GM12878 (cell line): ENCODE data around the gene PPT1. TPM values are rescaled to one million over a fixed set of nuclear protein-coding genes. Genes with fewer than 3 reads are reported as not detected.
A peak's percentile ranks its signal among the peaks of the same experiment; 100 is the strongest.

Source experiments
- ATAC-seq: fragments of 200-7000 bp; cut with Tn5 transposase; 3 replicates; pipeline ENCODE4 v1.9.1; 2020; ENCODE audit warnings: mild to moderate bottlenecking, moderate library complexity
- BruUV-seq: library from RNA; stranded (reverse); fragments of 400-500 nt; replicated peaks from 2 replicates; lab custom pipeline; 2021; lab: Mats Ljungman, UMichigan
- CTCF ChIA-PET: fragments of 300-600 bp; sonication (Branson Sonifier 250); formaldehyde crosslinking; extraction: SDS; loops from one replicate; lab custom pipeline; 2021; ENCODE audit warnings: inconsistent platforms; lab: Yijun Ruan, JAX
- POLR2A ChIA-PET: fragments of 350-600 bp; formaldehyde crosslinking; extraction: SDS; loops from one replicate; lab custom pipeline; 2021; ENCODE audit warnings: inconsistent platforms; lab: Charles Lee
- RAD21 ChIA-PET: fragments of 300-600 bp; sonication (Branson Sonifier 250); formaldehyde crosslinking; loops from one replicate; lab custom pipeline; 2023; ENCODE audit warnings: antibody characterized with exemption; ENCODE audit not compliant: unreplicated experiment; lab: Charles Lee
- SMC1A ChIA-PET: fragments of 300-600 bp; sonication (Branson Sonifier 250); formaldehyde crosslinking; loops from one replicate; lab custom pipeline; 2023; ENCODE audit not compliant: unreplicated experiment, uncharacterized antibody; lab: Charles Lee
- DNase-seq: peaks from one replicate; pipeline ENCODE4 v3.0.0-alpha.2; 2011; ENCODE audit warnings: low read depth, low spot score
- FAIRE-seq: peaks from 3 replicates; lab custom pipeline; 2011; peaks lifted over from hg19 to GRCh38; lab: Jason Lieb, UNC
- H2AFZ ChIP-seq: 2 replicates; pipeline ENCODE4 v1.6.0; 2011; ENCODE audit warnings: low read depth, low read length, control low read depth; ENCODE audit not compliant: control insufficient read depth
- H3K27ac ChIP-seq: 2 replicates; pipeline ENCODE4 v1.5.1; 2011; ENCODE audit warnings: control low read depth; ENCODE audit not compliant: control insufficient read depth, insufficient read depth
- H3K27me3 ChIP-seq, 2 experiments: replicated peaks in 1 of 2; 2 replicates each; pipeline versions ENCODE4 v1.6.0 to v1.6.1; 2011; ENCODE audit warnings: low read length in 1 of 2; ENCODE audit not compliant: control insufficient read depth in 2 of 2, insufficient read depth in 2 of 2
- H3K36me3 ChIP-seq, 2 experiments: 2 replicates each; pipeline ENCODE4 v1.5.1; 2011; ENCODE audit warnings: low read length in 1 of 2; ENCODE audit not compliant: control insufficient read depth in 2 of 2, insufficient read depth in 2 of 2
- H3K4me1 ChIP-seq: 2 replicates; pipeline ENCODE4 v1.6.1; 2011; ENCODE audit warnings: mild to moderate bottlenecking, low read length, moderate library complexity, mixed read lengths; ENCODE audit not compliant: control insufficient read depth, insufficient read depth
- H3K4me2 ChIP-seq: 2 replicates; pipeline ENCODE4 v1.6.0; 2011; ENCODE audit warnings: control low read depth; ENCODE audit not compliant: control insufficient read depth, insufficient read depth
- H3K4me3 ChIP-seq: fragments of 200-600 bp; sonication (generic); 2 replicates; pipeline ENCODE4 v1.5.1; 2016
- H3K79me2 ChIP-seq: 2 replicates; pipeline ENCODE4 v1.6.0; 2011; ENCODE audit warnings: low read length; ENCODE audit not compliant: control insufficient read depth, insufficient read depth
- H3K9ac ChIP-seq: 2 replicates; pipeline ENCODE4 v1.8.0; 2011; ENCODE audit warnings: low read length, control low read depth, mixed read lengths; ENCODE audit not compliant: control insufficient read depth, insufficient read depth
- H3K9me3 ChIP-seq: replicated peaks from 3 replicates; pipeline ENCODE4 v1.5.1; 2011; ENCODE audit warnings: mild to moderate bottlenecking, low read length; ENCODE audit not compliant: control insufficient read depth, insufficient read depth
- H4K20me1 ChIP-seq: 2 replicates; pipeline ENCODE4 v1.6.0; 2011; ENCODE audit not compliant: control insufficient read depth, insufficient read depth
- BHLHE40 ChIP-seq, 2 experiments: fragments of 450-650 bp in 1 of 2; IDR thresholded peaks; 2 replicates each; pipeline ENCODE4 v1.6.1; 2011 to 2017; ENCODE audit warnings: low read depth in 2 of 2, borderline replicate concordance in 1 of 2, improper control_type of control experiment in 1 of 2, low read length in 1 of 2, mild to moderate bottlenecking in 1 of 2
- CBX3 ChIP-seq: fragments of 200-600 bp; sonication (generic); IDR thresholded peaks from 2 replicates; pipeline ENCODE4 v1.6.1; 2016; ENCODE audit warnings: low read depth, borderline replicate concordance
- CREB1 ChIP-seq: IDR thresholded peaks from 2 replicates; pipeline ENCODE4 v1.6.1; 2012; ENCODE audit warnings: low read depth, mild to moderate bottlenecking, inconsistent platforms
- FOS ChIP-seq: IDR thresholded peaks from 3 replicates; pipeline ENCODE4 v1.6.1; 2011; ENCODE audit warnings: borderline replicate concordance; ENCODE audit not compliant: insufficient read length; ENCODE audit errors: extremely low read depth
- GATAD2B ChIP-seq: fragments of 450-650 bp; conservative IDR thresholded peaks from 2 replicates; pipeline ENCODE4 v1.6.1; 2017; ENCODE audit warnings: low read depth, mild to moderate bottlenecking, moderate library complexity
- JUND ChIP-seq: IDR thresholded peaks from 2 replicates; pipeline ENCODE4 v1.6.1; 2012; ENCODE audit warnings: low read depth, mild to moderate bottlenecking, low read length, improper control_type of control experiment, moderate library complexity
- NBN ChIP-seq: fragments of 450-650 bp; IDR thresholded peaks from 2 replicates; pipeline ENCODE4 v1.6.1; 2016
- RELA ChIP-seq: fragments of 450-650 bp; IDR thresholded peaks from 2 replicates; pipeline ENCODE4 v1.8.0; 2014; ENCODE audit warnings: borderline replicate concordance; ENCODE audit not compliant: partially characterized antibody
- STAT3 ChIP-seq: IDR thresholded peaks from 2 replicates; pipeline ENCODE4 v1.6.1; 2011; ENCODE audit warnings: low read depth, low read length, improper control_type of control experiment
- SUPT20H ChIP-seq: IDR thresholded peaks from 2 replicates; pipeline ENCODE4 v1.6.1; 2011; ENCODE audit warnings: low read depth, mild to moderate bottlenecking, low read length, moderate library complexity, borderline replicate concordance; ENCODE audit not compliant: control insufficient read depth
- TCF12 ChIP-seq: IDR thresholded peaks from 2 replicates; pipeline ENCODE4 v1.6.1; 2011; ENCODE audit warnings: low read depth, mild to moderate bottlenecking, low read length
- TCF7 ChIP-seq: IDR thresholded peaks from 2 replicates; pipeline ENCODE4 v1.6.1; 2014; ENCODE audit warnings: antibody characterized with exemption, borderline replicate concordance
- WGBS: methylation state at CpG from one replicate; pipeline ENCODE4 v1.1.6; 2016; ENCODE audit warnings: low lambda C conversion rate; ENCODE audit not compliant: insufficient replicate concordance, insufficient coverage; ENCODE audit errors: missing lambda C conversion rate; 5-methylcytosine and 5-hydroxymethylcytosine counted together
- in situ Hi-C: fragments of 300-500 bp; cut with MboI; formaldehyde crosslinking; loops from 9 replicates; pipeline ENCODE4 v1.14.3; 2018; ENCODE audit warnings: mixed read lengths
- intact Hi-C: fragments of 100-400 bp; cut with micrococcal nuclease; formaldehyde crosslinking; loops from one replicate; pipeline ENCODE4 v1.14.2; 2022; ENCODE audit not compliant: unreplicated experiment
- polyA plus RNA-seq, 11 experiments: library from polyadenylated mRNA; depleted of rRNA in 4 of 11; unstranded in 6 of 11; stranded (reverse) in 5 of 11; fragments of >200 nt; fragmentation: Nextera tagmentation in 4 of 11; fragmentation: Illumina TruSeq in 1 of 11; extraction: Ambion mirVana in 4 of 11; extraction: Trizol in 1 of 11; gene quantifications; 1 replicate in 1 of 11; 2 replicates in 10 of 11; pipeline versions ENCODE4 v1.2.1 to v1.2.3, GENCODE V29; 2011 to 2016; ENCODE audit warnings: inconsistent platforms in 2 of 11, missing spikeins in 2 of 11, low read depth in 1 of 11
- total RNA-seq, 4 experiments: library from RNA; depleted of rRNA in 3 of 4; stranded (reverse); fragments of >200 nt in 3 of 4; fragmentation: Illumina TruSeq in 1 of 4; extraction: Trizol in 1 of 4; gene quantifications; 2 replicates each; pipeline versions ENCODE4 v1.2.1 to v1.2.3, GENCODE V29; 2013 to 2021
- TF ChIP-seq, protein P1 (sequence below): fragments of 450-650 bp; IDR thresholded peaks from 2 replicates; pipeline ENCODE4 v1.6.1; 2017; ENCODE audit warnings: mild to moderate bottlenecking, moderate library complexity
- TF ChIP-seq, protein P2 (sequence below): fragments of 450-650 bp; conservative IDR thresholded peaks from 2 replicates; pipeline ENCODE4 v1.6.1; 2017; ENCODE audit warnings: mild to moderate bottlenecking, moderate library complexity
- TF ChIP-seq, protein P3 (sequence below): fragments of 450-650 bp; IDR thresholded peaks from 2 replicates; pipeline ENCODE4 v1.6.1; 2016; ENCODE audit warnings: mild to moderate bottlenecking

Gene PPT1
- total and polyA plus RNA-seq, 10 of the 15 experiments (the other 5 are each of a cell fraction or from before 2014, with no cell fraction given): 50.4 to 147 (median 103) TPM

DNA sequence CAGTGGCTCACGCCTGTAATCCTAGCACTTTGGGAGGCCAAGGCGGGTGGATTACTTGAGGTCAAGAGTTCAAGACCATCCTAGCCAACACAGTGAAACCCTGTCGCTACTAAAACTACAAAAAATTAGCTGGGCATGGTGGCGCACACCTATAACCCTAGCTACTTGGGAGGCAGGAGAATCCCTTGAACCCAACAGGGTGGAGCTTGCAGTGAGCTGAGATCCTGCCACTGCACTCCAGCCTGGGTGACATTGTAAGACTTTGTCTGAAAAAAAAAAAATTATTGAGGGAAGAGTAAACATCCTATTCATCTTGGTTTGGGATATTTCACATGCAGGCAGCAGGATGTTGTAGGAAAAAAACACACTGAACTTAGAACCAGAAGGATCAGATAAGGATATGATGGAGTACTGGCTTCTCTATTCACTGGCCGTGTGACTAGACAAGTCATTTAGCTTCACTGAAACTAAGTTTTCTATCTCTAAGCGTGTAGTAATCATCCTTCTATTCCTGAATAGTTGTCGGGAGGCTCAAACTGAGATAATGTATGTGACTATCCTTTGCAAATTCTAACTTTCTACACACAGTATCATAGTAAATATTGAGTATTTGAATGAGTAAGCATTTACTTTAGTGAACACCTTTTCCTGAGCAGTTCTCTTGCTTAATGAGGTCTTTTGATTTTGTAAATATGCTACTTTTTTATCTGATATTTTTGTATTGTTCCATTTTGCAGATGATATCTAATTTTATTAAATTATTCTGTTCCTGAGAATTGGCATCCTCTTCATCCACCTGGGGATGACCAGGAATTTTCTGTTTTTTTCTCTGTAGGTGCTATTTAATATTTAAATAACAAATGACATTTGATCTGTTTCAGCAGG is 38.4 kb downstream of the PPT1 start:
- RAD21 ChIA-PET: interaction anchor here (0.9 to 1.3 kb wide), 2 partner anchors 18 to 19 kb away, joined by 4 to 5 read pairs; partner anchors contain the start of gene CAP1
- ATAC-seq (peak; percentile 33), FAIRE-seq (no peak), DNase-seq (no peak)
- intact Hi-C loops (no loop called here), in situ Hi-C loops (no loop called here)
- CTCF ChIA-PET: interaction anchor here (0.9 to 7.2 kb wide), 8 partner anchors 9 to 256 kb away, joined by 3 to 41 read pairs (median 4); partner anchors contain the start of gene CAP1
- Histone ChIP-seq H3K79me2 (peaks cover 68% of the 10 kb centered on the region), H3K9me3 (no peaks in the 10 kb centered on the region), H3K27ac (peak overlapping the region; percentile 84), H4K20me1 (no peaks in the 10 kb centered on the region; the same call in 1 of the 2 replicates), H3K4me2 (peak overlapping the region; percentile 72), H3K4me1 (peaks cover 40% of the 10 kb centered on the region), H3K27me3 (no peaks in the 10 kb centered on the region), H3K36me3 (peaks cover 6 to 16% of the 10 kb centered on the region in 2 experiments), H2AFZ (no peak overlapping the region), H3K4me3 (peak overlapping the region; percentile 26; the same call in 1 of the 2 replicates), H3K9ac (no peak overlapping the region)
- POLR2A ChIA-PET: interaction anchor here (0.5 to 2.3 kb wide), 5 partner anchors 9 to 607 kb away, joined by 3 to 10 read pairs (median 7); partner anchors contain the start of genes CAP1 and RIMS3
- SMC1A ChIA-PET: interaction anchor here (1.0 to 3.8 kb wide), 7 partner anchors 9 to 94 kb away, joined by 3 to 16 read pairs (median 7); partner anchors contain the start of gene CAP1
- 49% methylated on average over 7 of the region's 7 CpGs for WGBS
- BruUV-seq: no TSS peak
- TF ChIP-seq SUPT20H: no peak
- TF ChIP-seq JUND: no peak
- TF ChIP-seq TCF7: no peak
- no peak for TF ChIP-seq GATAD2B
- no peak for TF ChIP-seq CBX3
- TF ChIP-seq, protein P1, sequence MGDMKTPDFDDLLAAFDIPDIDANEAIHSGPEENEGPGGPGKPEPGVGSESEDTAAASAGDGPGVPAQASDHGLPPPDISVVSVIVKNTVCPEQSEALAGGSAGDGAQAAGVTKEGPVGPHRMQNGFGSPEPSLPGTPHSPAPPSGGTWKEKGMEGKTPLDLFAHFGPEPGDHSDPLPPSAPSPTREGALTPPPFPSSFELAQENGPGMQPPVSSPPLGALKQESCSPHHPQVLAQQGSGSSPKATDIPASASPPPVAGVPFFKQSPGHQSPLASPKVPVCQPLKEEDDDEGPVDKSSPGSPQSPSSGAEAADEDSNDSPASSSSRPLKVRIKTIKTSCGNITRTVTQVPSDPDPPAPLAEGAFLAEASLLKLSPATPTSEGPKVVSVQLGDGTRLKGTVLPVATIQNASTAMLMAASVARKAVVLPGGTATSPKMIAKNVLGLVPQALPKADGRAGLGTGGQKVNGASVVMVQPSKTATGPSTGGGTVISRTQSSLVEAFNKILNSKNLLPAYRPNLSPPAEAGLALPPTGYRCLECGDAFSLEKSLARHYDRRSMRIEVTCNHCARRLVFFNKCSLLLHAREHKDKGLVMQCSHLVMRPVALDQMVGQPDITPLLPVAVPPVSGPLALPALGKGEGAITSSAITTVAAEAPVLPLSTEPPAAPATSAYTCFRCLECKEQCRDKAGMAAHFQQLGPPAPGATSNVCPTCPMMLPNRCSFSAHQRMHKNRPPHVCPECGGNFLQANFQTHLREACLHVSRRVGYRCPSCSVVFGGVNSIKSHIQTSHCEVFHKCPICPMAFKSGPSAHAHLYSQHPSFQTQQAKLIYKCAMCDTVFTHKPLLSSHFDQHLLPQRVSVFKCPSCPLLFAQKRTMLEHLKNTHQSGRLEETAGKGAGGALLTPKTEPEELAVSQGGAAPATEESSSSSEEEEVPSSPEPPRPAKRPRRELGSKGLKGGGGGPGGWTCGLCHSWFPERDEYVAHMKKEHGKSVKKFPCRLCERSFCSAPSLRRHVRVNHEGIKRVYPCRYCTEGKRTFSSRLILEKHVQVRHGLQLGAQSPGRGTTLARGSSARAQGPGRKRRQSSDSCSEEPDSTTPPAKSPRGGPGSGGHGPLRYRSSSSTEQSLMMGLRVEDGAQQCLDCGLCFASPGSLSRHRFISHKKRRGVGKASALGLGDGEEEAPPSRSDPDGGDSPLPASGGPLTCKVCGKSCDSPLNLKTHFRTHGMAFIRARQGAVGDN: no peak
- no peak for TF ChIP-seq BHLHE40 (IDR thresholded peaks at IDR 0.05; ENCODE audit: borderline replicate concordance in 1 of 2, low read depth in 2 of 2, low read length in 1 of 2)
- no peak for TF ChIP-seq FOS
- TF ChIP-seq CREB1: no peak
- no peak for TF ChIP-seq RELA
- TF ChIP-seq STAT3: no peak
- TF ChIP-seq, protein P2, sequence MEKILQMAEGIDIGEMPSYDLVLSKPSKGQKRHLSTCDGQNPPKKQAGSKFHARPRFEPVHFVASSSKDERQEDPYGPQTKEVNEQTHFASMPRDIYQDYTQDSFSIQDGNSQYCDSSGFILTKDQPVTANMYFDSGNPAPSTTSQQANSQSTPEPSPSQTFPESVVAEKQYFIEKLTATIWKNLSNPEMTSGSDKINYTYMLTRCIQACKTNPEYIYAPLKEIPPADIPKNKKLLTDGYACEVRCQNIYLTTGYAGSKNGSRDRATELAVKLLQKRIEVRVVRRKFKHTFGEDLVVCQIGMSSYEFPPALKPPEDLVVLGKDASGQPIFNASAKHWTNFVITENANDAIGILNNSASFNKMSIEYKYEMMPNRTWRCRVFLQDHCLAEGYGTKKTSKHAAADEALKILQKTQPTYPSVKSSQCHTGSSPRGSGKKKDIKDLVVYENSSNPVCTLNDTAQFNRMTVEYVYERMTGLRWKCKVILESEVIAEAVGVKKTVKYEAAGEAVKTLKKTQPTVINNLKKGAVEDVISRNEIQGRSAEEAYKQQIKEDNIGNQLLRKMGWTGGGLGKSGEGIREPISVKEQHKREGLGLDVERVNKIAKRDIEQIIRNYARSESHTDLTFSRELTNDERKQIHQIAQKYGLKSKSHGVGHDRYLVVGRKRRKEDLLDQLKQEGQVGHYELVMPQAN: no peak
- no peak for TF ChIP-seq NBN
- TF ChIP-seq TCF12: no peak
- TF ChIP-seq, protein P3, sequence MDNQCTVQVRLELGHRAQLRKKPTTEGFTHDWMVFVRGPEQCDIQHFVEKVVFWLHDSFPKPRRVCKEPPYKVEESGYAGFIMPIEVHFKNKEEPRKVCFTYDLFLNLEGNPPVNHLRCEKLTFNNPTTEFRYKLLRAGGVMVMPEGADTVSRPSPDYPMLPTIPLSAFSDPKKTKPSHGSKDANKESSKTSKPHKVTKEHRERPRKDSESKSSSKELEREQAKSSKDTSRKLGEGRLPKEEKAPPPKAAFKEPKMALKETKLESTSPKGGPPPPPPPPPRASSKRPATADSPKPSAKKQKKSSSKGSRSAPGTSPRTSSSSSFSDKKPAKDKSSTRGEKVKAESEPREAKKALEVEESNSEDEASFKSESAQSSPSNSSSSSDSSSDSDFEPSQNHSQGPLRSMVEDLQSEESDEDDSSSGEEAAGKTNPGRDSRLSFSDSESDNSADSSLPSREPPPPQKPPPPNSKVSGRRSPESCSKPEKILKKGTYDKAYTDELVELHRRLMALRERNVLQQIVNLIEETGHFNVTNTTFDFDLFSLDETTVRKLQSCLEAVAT: no peak
